Measurements from ENCODE around the gene RFPL2.

Gene RFPL2

DNA sequence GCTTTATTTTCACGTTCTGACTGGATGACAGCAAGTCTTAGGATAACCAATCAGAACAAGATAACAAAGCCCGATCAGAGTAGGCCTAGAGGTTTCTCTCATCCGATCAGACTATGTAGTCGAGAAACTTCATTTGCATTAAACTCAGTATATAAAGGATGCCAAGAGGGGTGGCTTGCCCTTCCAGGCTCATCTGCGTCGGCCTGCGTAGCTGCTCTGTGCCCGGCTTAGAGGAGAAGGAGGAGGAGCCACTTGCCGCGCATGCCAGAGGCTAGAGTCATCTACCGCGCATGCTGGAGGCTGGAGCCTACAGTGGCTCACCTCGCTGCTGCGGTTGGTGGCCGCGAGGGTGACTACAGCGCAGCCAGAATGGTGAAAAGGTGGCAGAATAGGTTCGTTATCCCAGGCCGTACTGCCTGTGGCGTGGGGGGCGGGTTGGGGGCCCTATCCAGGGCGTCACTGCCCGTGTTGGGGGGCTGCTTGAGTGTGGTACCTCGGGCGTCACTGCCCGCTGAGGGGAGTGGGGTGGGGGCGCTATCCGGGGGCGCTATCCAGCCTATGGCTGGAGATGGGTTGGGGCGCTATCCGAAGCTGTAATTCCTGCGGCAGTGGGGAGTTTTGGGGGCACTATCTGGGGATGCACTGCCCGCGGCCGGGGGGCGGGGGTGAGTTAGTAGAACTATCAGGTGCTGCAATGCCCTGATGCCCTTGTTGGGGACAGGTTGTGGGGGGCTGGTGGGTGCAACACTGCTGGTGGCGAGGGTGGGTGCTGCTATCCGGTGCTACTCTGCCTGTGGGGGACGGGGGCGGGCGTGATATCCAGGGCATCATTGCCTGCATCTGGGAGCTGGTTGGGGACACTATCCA lies at the start of gene RFPL2:
Gene RFPL2 (minus strand): TSS at position 218 of the 867 bp plus-strand sequence. CDS start 2,622 bp downstream, outside the sequence.
- H3K27me3 ChIP-seq (ENCODE audit: control insufficient read depth, insufficient read depth, low read length), result peaks cover 24% of the 10 kb centered on the region
- H3K9me3 ChIP-seq (ENCODE audit: control insufficient read depth, low read length), result no peaks in the 10 kb centered on the region
- H3K9ac ChIP-seq (ENCODE audit: low read length), result no peak within 1 kb of the TSS
- H3K36me3 ChIP-seq (ENCODE audit: control insufficient read depth, insufficient read depth, low read length), result no peaks in the 10 kb centered on the region
- H3K4me1 ChIP-seq (ENCODE audit: control insufficient read depth, insufficient read depth, low read length), result peaks cover 9% of the 10 kb centered on the region
- no peak within 1 kb of the TSS for H3K4me3 ChIP-seq (ENCODE audit: low read length)

DNA sequence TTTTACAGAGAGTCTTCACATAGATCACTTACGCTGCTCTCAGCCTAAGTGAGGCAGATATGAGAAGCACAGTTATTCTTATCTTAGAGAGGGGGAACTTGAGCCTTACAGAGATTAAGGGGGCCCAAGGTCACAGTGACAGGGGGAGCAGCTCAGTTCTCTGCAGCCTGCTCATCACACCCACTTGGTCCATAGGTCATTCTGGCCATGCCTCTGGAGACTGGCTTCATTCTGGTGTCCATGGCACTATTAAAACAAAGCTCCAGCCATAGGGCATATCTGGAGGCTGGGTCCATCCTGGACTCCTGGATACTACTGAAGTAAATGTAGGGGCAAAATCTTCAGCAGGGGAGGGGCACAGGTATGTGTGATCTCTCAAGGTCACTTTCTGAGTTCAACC lies 44.4 kb upstream of the RFPL2 start:
- H3K36me3 ChIP-seq (ENCODE audit: control insufficient read depth, insufficient read depth, low read length), result no peaks in the 10 kb centered on the region
- no peaks in the 10 kb centered on the region for H3K9me3 ChIP-seq (ENCODE audit: control insufficient read depth, low read length)
- H3K27me3 ChIP-seq (ENCODE audit: control insufficient read depth, insufficient read depth, low read length), result no peaks in the 10 kb centered on the region
- H3K4me3 ChIP-seq (ENCODE audit: low read length), result no peak overlapping the region
- no peaks in the 10 kb centered on the region for H3K4me1 ChIP-seq (ENCODE audit: control insufficient read depth, insufficient read depth, low read length)
- no peak overlapping the region for H3K9ac ChIP-seq (ENCODE audit: low read length)

DNA sequence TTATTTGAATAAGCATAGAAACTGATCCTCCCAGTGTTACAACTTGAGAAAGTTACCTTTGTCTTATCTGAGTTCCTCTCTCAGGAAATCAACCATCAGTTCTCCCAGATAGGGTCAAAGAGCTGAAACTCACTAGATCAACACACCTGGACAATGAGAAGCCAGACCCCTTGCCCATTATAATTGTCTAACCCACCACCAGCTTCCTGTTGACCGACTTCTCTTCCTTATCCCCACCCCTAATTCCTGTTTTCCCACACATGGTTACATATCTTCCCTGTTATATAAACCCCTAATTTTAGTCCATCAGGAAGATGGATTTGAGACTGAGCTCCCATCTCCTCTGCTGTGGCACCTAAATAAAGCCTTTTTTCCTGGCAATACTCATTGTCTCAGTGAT lies 43.4 kb upstream of the RFPL2 start:
- H3K4me1 ChIP-seq (ENCODE audit: control insufficient read depth, insufficient read depth, low read length), result no peaks in the 10 kb centered on the region
- no peaks in the 10 kb centered on the region for H3K9me3 ChIP-seq (ENCODE audit: control insufficient read depth, low read length)
- no peak overlapping the region for H3K9ac ChIP-seq (ENCODE audit: low read length)
- no peak overlapping the region for H3K4me3 ChIP-seq (ENCODE audit: low read length)
- H3K36me3 ChIP-seq (ENCODE audit: control insufficient read depth, insufficient read depth, low read length), result no peaks in the 10 kb centered on the region
- H3K27me3 ChIP-seq (ENCODE audit: control insufficient read depth, insufficient read depth, low read length), result no peaks in the 10 kb centered on the region

DNA sequence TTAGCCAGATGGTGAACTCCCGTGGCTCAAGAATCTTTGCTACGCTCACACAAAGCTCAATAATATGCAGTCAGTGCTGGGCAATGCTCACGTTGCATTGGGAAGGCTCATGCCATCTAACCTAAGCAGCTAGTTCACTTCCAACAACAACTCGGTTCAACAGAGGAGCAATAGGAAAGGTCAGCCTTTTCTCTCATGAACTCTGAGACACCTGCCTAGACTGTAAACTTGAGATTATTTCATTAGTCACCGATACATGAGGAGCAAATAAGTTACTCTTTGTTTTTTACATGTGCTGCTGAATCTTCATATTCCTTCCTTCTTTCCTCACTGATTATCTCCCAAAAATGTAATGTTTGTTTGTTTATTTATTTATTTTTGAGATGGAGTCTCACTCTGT lies 41.3 kb upstream of the RFPL2 start:
- Histone ChIP-seq H3K27me3 (ENCODE audit: control insufficient read depth, insufficient read depth, low read length) (no peaks in the 10 kb centered on the region), H3K9ac (ENCODE audit: low read length) (no peak overlapping the region), H3K36me3 (ENCODE audit: control insufficient read depth, insufficient read depth, low read length) (no peaks in the 10 kb centered on the region), H3K4me3 (ENCODE audit: low read length) (no peak overlapping the region), H3K4me1 (ENCODE audit: control insufficient read depth, insufficient read depth, low read length) (no peaks in the 10 kb centered on the region), H3K9me3 (ENCODE audit: control insufficient read depth, low read length) (no peaks in the 10 kb centered on the region)

DNA sequence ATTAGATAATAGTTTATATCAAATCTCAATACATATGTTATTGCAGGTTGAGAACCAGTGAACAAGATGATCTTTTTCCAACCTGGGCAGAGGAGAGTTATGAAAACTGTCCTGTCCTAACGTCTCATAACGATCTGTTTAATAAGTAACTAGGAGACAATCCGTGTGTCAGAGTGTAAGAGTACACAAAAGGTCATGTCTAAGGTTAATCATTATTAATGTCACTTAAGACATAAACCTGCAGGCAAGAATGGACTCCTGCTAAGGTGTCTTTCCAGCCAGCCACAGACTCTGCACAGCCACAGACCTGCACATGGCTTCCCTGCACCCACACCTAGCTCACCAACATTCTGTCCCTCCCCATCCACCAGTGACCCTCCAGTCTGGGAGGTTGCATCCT lies 40.2 kb upstream of the RFPL2 start:
- no peak overlapping the region for H3K4me3 ChIP-seq (ENCODE audit: low read length)
- H3K36me3 ChIP-seq (ENCODE audit: control insufficient read depth, insufficient read depth, low read length), result no peaks in the 10 kb centered on the region
- no peak overlapping the region for H3K9ac ChIP-seq (ENCODE audit: low read length)
- H3K4me1 ChIP-seq (ENCODE audit: control insufficient read depth, insufficient read depth, low read length), result no peaks in the 10 kb centered on the region
- H3K9me3 ChIP-seq (ENCODE audit: control insufficient read depth, low read length), result no peaks in the 10 kb centered on the region
- no peaks in the 10 kb centered on the region for H3K27me3 ChIP-seq (ENCODE audit: control insufficient read depth, insufficient read depth, low read length)

DNA sequence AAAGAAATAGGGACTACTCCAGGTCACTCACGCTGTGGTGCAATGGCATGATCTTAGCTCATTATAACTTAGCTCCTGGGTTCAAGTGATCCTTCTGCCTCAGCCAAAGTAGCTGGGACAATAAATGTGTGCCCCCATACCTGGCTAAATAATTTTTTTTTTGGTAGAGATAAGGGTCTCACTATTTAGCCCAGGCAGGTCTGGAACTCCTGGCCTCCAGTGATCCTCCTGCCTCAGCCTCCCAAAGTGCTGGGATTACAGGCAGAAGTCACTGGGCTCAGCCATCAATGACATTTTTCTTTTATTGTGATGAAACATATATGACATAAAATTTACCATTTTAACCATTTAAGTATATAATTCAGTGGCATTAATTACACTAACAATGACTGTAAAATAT lies 39.7 kb upstream of the RFPL2 start:
- Histone ChIP-seq H3K4me3 (ENCODE audit: low read length) (no peak overlapping the region), H3K9me3 (ENCODE audit: control insufficient read depth, low read length) (no peaks in the 10 kb centered on the region), H3K9ac (ENCODE audit: low read length) (no peak overlapping the region), H3K36me3 (ENCODE audit: control insufficient read depth, insufficient read depth, low read length) (no peaks in the 10 kb centered on the region), H3K4me1 (ENCODE audit: control insufficient read depth, insufficient read depth, low read length) (no peaks in the 10 kb centered on the region), H3K27me3 (ENCODE audit: control insufficient read depth, insufficient read depth, low read length) (no peaks in the 10 kb centered on the region)

DNA sequence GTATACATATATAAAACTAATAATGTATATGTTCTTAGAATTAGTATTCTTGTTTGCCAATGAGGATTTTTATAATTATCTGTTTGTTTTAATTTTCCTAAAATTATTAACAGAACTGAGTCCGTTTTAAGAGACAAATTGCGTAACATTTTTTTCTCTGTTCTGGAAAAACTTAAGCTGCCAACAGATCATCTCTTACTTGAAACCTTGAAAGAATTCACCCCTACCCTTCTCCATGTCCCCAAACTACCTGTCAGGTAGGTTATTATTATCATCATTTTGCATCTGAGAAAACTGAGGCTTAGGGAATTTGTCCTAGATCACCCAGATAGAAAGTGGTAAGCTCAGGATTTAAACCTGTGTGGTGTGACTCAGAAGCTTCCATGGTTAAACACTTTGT lies 35.6 kb upstream of the RFPL2 start:
- H3K4me1 ChIP-seq (ENCODE audit: control insufficient read depth, insufficient read depth, low read length), result no peaks in the 10 kb centered on the region
- H3K4me3 ChIP-seq (ENCODE audit: low read length), result no peak overlapping the region
- no peak overlapping the region for H3K9ac ChIP-seq (ENCODE audit: low read length)
- H3K9me3 ChIP-seq (ENCODE audit: control insufficient read depth, low read length), result no peaks in the 10 kb centered on the region
- H3K36me3 ChIP-seq (ENCODE audit: control insufficient read depth, insufficient read depth, low read length), result no peaks in the 10 kb centered on the region
- H3K27me3 ChIP-seq (ENCODE audit: control insufficient read depth, insufficient read depth, low read length), result no peaks in the 10 kb centered on the region

DNA sequence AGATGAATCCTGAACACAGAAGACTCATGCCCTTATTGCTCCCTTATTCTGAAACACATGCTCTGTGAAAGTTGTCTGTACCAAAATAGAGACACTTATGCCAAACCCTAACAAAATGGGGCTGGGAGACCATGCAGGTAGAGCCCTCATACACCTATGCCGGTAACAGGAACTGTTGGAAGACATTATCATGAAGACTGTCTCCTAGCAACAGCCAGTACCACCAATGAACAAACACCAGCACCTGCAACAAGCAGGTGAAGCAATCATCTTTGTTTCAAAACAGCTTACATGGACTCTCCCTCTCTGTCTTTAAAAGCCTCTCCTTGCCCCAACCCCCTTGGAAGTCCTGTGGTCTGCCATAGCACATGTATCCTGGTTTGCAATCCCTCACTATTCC lies 33.0 kb upstream of the RFPL2 start:
- Histone ChIP-seq H3K4me1 (ENCODE audit: control insufficient read depth, insufficient read depth, low read length) (no peaks in the 10 kb centered on the region), H3K9me3 (ENCODE audit: control insufficient read depth, low read length) (no peaks in the 10 kb centered on the region), H3K36me3 (ENCODE audit: control insufficient read depth, insufficient read depth, low read length) (no peaks in the 10 kb centered on the region), H3K27me3 (ENCODE audit: control insufficient read depth, insufficient read depth, low read length) (no peaks in the 10 kb centered on the region), H3K9ac (ENCODE audit: low read length) (no peak overlapping the region), H3K4me3 (ENCODE audit: low read length) (no peak overlapping the region)

DNA sequence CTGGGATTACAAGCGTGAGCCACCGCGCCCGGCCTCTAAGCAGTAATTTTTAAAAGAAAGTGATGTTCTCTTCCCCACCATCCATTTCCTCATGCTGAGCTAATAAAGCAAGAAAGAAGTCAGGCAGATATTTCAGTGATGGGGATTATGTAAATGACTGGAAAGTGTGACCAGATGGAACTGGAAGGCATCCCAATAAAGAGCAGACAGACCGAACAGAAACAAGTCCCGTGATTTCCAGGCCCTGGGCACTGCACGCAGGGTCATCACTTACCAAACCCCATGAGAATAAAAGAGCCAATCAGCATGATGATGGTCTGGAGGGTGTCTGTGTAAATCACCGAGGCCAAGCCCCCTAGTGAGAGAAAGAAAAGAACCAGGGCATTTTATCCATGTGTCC lies 32.1 kb upstream of the RFPL2 start:
- no peaks in the 10 kb centered on the region for H3K27me3 ChIP-seq (ENCODE audit: control insufficient read depth, insufficient read depth, low read length)
- no peaks in the 10 kb centered on the region for H3K36me3 ChIP-seq (ENCODE audit: control insufficient read depth, insufficient read depth, low read length)
- H3K4me1 ChIP-seq (ENCODE audit: control insufficient read depth, insufficient read depth, low read length), result no peaks in the 10 kb centered on the region
- no peaks in the 10 kb centered on the region for H3K9me3 ChIP-seq (ENCODE audit: control insufficient read depth, low read length)
- H3K4me3 ChIP-seq (ENCODE audit: low read length), result no peak overlapping the region
- no peak overlapping the region for H3K9ac ChIP-seq (ENCODE audit: low read length)

DNA sequence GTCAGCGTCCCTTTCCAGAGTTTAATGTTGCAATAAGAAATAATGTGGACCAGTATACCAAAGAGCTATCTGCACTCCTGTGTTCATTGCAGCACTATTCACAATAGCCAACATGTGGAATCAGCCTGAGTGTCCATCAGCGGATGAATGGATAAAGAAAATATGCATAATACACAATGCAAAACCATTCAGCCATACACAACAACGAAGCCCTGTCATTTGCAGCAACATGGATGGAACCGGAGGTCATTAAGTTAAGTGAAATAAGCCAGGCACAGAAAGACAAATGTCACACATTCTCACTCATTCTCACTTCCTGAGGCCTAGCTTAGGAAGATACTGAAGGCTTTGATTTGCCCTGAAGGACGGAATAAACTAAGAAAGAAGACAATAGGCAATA lies 28.2 kb upstream of the RFPL2 start:
- H3K9me3 ChIP-seq (ENCODE audit: control insufficient read depth, low read length), result no peaks in the 10 kb centered on the region
- no peaks in the 10 kb centered on the region for H3K27me3 ChIP-seq (ENCODE audit: control insufficient read depth, insufficient read depth, low read length)
- no peak overlapping the region for H3K9ac ChIP-seq (ENCODE audit: low read length)
- no peaks in the 10 kb centered on the region for H3K36me3 ChIP-seq (ENCODE audit: control insufficient read depth, insufficient read depth, low read length)
- H3K4me3 ChIP-seq (ENCODE audit: low read length), result no peak overlapping the region
- H3K4me1 ChIP-seq (ENCODE audit: control insufficient read depth, insufficient read depth, low read length), result no peaks in the 10 kb centered on the region

DNA sequence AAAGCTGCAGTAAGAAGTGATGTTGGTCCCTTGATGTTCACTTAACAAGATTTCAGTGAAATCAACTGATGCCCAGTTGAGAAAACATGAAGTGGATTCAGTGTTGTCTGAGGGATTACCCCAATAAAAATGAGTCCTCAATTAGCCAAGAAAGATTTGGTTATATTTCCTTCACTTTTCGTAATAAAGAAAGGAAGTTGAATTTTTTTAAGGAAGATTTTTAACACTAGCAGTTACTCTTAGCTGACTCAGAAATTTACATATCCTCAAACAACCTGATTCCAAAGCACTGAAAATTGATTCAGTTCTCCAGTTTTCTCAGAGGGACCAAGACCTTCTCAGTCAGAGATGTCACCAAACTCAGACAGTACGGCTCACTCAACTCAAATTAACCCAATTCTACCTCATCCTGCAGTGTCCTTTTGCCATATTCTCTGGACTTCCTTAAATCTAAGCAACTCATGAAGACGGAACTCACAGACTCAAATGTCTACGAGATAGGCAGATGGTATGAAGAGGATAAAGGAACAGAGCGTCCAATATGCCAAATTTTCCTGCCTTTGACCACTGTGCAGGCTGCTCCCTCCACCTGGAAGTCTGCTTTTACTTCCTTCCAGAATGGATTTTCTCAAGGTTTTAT lies 27.4 kb upstream of the RFPL2 start:
- no peak overlapping the region for H3K4me3 ChIP-seq (ENCODE audit: low read length)
- no peak overlapping the region for H3K9ac ChIP-seq (ENCODE audit: low read length)
- no peaks in the 10 kb centered on the region for H3K36me3 ChIP-seq (ENCODE audit: control insufficient read depth, insufficient read depth, low read length)
- H3K27me3 ChIP-seq (ENCODE audit: control insufficient read depth, insufficient read depth, low read length), result no peaks in the 10 kb centered on the region
- H3K9me3 ChIP-seq (ENCODE audit: control insufficient read depth, low read length), result no peaks in the 10 kb centered on the region
- no peaks in the 10 kb centered on the region for H3K4me1 ChIP-seq (ENCODE audit: control insufficient read depth, insufficient read depth, low read length)

DNA sequence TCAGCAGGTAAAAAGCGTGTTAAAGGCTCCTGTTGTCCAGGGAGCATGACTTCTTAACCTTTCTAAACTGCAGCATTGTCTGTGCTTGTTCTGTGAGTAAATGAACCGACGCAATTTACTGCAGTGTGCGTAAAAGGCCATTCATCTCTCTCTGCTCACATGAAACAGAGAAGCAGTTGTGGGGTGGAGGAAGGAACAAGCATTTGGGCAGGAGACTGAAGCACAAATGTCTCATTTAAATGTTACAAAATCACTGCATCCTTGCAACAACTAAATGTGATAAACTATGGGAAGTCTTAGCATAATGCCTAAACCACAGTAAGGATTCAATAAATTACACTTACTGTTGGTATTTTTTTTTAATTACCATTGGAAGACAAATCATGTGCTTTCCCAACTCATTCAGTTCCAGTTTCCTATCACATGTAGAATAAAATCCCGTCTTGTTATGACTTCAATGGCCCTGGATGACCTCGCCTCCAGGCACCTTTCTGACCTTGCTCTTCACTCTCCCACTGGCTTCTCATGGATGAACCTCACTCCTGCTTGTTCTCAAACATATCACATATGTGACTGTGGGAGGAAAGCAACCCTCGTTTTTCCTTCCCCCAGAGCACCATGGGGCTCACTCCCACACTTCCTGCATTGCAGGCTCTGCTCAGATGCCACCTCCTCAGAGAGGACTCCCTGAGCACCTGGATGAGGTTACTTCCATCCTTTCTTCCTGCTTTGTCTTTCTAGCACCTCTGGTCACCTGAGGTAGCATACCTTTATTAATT lies 21.6 kb upstream of the RFPL2 start:
- Histone ChIP-seq H3K27me3 (ENCODE audit: control insufficient read depth, insufficient read depth, low read length) (no peaks in the 10 kb centered on the region), H3K4me3 (ENCODE audit: low read length) (no peak overlapping the region), H3K9ac (ENCODE audit: low read length) (no peak overlapping the region), H3K36me3 (ENCODE audit: control insufficient read depth, insufficient read depth, low read length) (no peaks in the 10 kb centered on the region), H3K9me3 (ENCODE audit: control insufficient read depth, low read length) (no peaks in the 10 kb centered on the region), H3K4me1 (ENCODE audit: control insufficient read depth, insufficient read depth, low read length) (no peaks in the 10 kb centered on the region)

Data from mucosa of stomach (tissue), 1 donor.